ENCODE results near the gene PROK2.

Gene PROK2, protein sequence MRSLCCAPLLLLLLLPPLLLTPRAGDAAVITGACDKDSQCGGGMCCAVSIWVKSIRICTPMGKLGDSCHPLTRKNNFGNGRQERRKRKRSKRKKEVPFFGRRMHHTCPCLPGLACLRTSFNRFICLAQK

GRCh38 chr3:71784914-71785531 lies at the start of gene PROK2:
Gene PROK2 (minus strand): TSS chr3:71785148. CDS start chr3:71785052, 96 bp downstream.
- DNase-seq (ENCODE audit: low read depth in 2 of 2) = no peak

- DNase-seq (ENCODE audit: low read depth in 2 of 2) = no peak
Measured at GRCh38 chr3:71831599-71831998, 46.7 kb upstream of the PROK2 start.

GRCh38 chr3:71825551-71826283 lies 40.8 kb upstream of the PROK2 start:
- DNase-seq (ENCODE audit: low read depth in 2 of 2) = no peak

DNA sequence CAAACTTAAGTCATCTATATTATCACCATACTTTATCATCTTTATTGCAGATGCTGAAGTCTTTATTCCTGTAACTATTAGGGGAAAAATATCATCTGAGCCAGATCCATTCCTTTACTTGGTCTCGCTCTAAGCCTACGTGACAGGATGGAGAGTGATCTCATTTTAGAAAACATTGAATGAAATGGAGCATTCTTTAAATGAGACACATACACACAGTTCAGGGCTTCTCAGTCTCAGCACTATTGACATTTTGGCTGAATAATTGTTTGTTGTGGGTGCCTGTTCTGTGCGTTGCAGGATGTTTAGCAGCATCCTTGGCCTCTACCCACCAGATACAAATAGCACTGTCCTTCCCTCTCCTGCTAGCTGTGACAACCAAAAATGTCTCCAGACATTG lies 36.2 kb upstream of the PROK2 start:
- DNase-seq (ENCODE audit: low read depth in 2 of 2) = no peak

- DNase-seq (ENCODE audit: low read depth in 2 of 2) = no peak
Measured at GRCh38 chr3:71817262-71817661, 32.3 kb upstream of the PROK2 start.

GRCh38 chr3:71816767-71817156 lies 31.8 kb upstream of the PROK2 start:
- DNase-seq (ENCODE audit: low read depth in 2 of 2) = no peak

DNA sequence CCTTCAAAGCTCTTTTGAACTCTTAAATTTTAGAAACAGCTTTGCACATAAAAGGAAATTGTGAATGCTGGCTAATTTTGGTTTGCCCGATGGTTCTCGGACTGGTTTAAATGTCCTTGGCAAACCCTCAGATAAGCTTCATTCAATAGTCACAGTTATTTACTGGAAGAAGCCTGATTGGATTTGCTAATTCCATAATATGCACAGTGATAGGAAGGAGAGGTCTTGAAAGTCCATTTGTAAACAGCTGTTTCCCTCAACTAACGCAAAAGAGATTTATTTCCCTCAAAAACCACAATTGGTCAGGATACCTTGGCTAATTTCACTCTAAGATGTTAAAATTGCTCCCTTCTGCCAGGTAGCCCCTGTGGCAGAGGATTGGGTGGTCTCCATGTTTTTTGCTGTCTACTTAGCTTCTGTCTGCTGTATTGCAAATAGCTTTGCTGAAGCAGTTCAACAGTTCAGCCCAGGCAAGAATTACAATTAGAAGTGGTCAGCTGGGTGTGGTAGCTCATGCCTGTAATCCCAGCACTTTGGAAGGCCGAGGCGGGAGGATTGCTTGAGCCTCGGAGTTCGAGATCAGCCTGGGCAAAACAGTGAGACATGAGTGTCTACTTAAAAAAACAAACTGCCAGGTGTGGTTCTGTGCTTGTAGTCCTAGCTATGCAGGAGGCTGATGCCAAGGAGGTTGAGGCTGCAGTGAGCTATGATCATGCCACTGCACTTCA lies 30.6 kb upstream of the PROK2 start:
- no peak for DNase-seq (ENCODE audit: low read depth in 2 of 2)

DNA sequence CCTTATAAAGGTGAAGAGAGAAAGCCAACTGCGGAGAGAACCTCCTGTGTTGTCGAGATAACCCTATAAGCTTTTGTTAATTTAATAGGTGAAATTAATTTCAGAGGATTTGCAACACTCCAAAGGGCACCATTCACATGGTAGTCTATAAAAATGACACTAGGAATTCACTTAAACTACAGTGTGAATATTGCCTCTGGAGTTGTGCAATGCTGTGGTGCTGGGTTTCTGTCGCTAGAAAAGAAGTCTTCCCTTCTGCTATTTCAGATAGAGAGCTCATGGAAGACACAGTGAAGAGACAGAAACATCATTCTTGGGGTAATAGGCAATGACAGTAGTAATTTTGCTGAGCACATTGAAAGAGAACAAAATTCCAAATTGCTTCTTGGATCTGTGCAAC lies 28.8 kb upstream of the PROK2 start:
- no peak for DNase-seq (ENCODE audit: low read depth in 2 of 2)

DNA sequence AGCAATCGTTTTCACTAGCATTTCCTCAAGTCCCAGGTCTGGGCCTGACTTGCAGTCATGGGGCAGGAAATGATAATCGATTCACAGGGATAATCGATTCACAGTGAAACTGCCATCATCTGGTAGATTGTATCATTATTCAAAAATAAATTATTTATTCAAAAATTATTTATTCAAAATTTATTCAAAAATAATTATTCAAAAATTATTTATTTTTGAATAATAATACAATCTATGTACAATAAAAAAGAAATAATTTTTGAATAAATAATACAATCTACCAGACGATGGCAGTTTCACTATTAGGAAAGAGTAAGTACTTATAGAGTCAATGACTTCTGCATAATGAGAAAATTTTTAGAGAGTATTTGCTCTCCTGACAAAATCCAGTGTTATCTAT lies 28.1 kb upstream of the PROK2 start:
- DNase-seq (ENCODE audit: low read depth in 2 of 2) = no peak

GRCh38 chr3:71810056-71810455 lies 25.1 kb upstream of the PROK2 start:
- no peak for DNase-seq (ENCODE audit: low read depth in 2 of 2)

DNA sequence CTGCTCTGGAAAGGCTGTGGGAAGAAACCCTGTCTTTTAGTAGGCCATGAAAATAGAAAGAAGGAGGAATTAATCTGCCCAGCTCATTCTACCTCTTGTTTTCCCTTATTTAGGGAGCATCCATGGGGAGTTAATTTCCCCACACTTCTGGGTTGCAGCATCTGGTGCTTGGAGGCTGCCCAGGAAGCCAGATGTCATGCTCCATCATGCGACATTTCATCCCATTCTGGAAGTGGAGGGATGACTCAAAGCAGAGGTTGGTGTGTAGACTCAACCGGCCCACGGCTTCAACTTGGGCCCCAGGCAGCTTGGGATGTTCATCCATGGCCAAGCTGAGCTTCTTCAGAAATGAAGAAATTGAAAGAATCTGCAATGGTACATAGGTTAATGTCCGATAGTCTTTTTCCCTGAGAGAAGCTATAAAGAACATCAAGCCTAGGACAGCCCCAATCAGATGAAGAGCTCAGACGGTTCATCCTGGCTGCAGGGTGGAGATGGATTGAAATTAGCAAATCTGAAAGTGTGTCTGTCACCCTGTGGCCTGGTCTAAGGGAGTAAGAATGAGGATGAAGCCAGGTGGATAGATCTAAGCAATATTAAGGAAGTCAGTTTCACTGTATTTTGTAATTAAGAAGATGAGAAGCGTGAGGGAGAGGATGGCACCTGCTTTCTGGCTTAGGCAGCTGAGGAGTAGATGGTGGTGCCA lies 24.5 kb upstream of the PROK2 start:
- no peak for DNase-seq (ENCODE audit: low read depth in 2 of 2)

DNA sequence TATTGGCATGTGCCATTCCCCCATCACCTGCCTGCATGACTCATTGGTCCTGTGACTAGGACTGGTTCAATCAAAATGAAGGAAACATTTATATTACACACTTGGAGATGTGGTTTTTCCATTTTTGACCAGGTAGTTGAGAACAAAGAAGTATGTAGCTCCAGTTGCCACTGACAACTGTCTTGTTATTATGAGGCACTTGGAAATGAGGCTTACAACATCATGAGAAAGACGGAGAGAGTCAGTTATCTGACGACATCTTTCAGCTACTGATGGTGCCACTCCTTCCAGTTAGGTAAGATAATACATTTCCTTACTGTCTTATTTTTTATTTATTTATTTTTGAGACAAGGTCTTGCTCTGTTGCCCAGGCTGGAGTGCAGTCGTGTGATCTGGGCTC lies 21.8 kb upstream of the PROK2 start:
- no peak for DNase-seq (ENCODE audit: low read depth in 2 of 2)

- DNase-seq (ENCODE audit: low read depth in 2 of 2) = no peak
Measured at GRCh38 chr3:71805691-71806090, 20.7 kb upstream of the PROK2 start.

DNA sequence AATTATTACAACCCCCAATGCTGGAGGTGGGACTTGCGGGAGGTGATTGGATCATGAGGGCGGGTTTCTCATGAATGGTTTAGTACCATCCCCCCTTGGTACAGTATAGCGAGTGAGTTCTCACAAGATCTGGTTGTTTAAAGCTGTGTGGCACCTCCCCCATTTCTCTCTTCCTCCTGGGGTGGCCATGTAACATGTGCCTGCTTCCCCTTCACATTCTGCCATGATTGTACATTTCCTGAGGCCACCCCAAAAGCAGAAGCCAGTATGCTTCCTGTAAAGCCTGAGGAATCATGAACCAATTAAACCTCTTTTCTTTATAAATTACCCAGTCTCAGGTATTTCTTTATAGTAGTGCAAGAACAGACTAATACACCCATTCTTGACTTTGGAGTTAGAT lies 20.3 kb upstream of the PROK2 start:
- DNase-seq (ENCODE audit: low read depth in 2 of 2) = no peak

DNA sequence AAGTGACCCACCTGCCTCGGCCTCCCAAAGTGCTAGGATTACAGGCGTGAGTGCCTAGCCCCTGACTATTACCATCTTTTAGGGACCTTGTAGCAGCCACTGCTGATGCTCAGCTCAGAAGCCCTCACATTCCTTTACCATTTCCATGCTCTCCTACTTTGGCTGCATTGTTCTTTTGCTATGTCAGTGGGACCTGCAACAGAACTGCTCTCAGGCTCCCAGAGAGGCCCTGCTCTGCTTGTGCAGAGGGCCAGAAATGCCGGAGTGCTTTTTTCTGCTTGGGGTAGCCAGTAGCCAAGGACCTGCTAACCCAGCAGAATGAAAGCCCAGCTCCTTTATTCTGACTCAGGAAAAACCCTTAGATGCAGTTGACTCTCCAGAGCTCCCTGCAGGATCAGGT lies 18.3 kb upstream of the PROK2 start:
- no peak for DNase-seq (ENCODE audit: low read depth in 2 of 2)

DNA sequence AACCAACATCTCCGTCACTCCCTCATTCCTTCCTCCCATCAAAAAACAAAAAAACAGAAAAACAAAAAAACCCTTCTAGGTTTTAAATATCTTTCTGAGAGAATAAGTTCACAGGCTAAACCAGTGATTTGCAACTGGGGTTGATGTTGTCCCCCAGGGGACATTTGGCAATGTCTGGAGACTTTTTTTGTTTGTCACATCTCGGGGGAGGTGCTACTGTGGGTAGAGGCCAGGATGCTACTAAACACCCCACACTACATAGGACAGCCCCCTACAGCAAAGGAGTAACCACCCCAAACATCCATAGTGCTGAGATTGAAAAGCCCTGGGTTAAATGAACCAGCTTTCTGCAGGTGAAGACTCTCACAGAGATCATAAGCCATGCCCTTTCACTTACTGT lies 17.0 kb upstream of the PROK2 start:
- DNase-seq (ENCODE audit: low read depth in 2 of 2) = no peak

GRCh38 chr3:71800023-71800422 lies 15.1 kb upstream of the PROK2 start:
- DNase-seq (ENCODE audit: low read depth in 2 of 2) = no peak

DNA sequence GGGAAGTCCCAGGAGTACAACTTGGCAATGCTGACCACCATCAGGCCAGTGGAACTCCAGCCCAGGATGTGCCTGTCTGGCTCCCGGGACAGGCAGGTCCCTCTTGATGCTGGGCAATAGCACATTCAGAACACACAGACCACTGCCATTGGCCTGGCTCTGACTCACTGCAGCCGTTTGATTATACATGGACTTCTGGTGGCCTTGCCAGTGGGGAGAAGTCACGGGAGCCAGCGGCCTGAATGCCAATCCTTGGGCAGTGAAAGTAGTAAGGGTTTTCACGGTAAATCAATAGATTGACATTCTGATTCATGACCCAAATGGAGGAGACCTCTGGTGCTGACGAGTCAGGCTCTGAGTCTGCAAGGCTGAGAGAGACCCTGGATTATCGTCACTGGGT lies 12.5 kb upstream of the PROK2 start:
- no peak for DNase-seq (ENCODE audit: low read depth in 2 of 2)

DNA sequence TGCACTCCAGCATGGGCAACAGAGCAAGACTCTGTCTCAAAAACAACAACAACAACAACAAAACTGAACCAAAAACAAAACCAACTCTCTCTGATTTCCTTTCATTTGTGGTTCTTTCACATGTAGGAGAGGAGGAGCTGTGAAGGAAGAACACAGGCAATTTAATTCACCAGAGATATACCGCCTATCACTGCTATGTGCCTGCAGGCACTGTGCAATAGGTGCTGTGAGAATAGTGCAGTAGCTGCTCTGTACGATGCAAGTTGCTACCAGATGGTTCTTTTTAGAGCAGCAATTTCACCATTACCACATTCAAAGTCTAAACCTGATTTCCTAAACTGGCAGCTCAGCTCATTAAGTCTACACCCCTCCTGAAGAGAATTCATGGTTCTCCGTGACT lies 11.3 kb upstream of the PROK2 start:
- DNase-seq (ENCODE audit: low read depth in 2 of 2) = no peak

DNA sequence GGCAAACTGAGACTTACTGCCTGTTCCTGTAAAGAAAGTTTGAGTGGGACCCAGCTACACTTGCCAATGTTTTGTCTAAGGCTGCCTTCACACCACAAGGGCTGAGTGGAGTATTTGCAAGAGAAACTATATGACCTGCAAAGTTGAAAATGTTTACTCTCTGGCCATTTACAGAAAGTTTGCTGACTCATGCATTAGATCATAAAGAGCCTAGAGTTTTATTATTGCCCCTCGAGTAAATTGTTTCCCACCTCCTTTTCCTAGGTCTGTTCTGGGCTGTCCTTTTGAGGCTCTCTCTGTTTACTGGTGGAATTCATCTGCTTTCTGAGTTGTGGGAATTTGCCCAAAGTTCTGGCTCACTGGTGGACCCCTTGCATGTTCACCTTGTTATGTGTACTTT lies 6.7 kb upstream of the PROK2 start:
- no peak for DNase-seq (ENCODE audit: low read depth in 2 of 2)

GRCh38 chr3:71789922-71790321 lies 5.0 kb upstream of the PROK2 start:
- no peak for DNase-seq (ENCODE audit: low read depth in 2 of 2)

- no peak for DNase-seq (ENCODE audit: low read depth in 2 of 2)
Measured at GRCh38 chr3:71787851-71788405, 3.0 kb upstream of the PROK2 start.
